NCI-H1436 (cell line): ENCODE data around the gene TGOLN2.
"Not testable (repeated sequence)": the region's sequence is repeated elsewhere in the genome, so short reads cannot be mapped to it uniquely, and the experiment has no call there.

Experiments used
- DNase-seq: peaks from one replicate; lab custom pipeline; 2025; lab: John Stamatoyannopoulos, UW

The TGOLN2 gene

DNA sequence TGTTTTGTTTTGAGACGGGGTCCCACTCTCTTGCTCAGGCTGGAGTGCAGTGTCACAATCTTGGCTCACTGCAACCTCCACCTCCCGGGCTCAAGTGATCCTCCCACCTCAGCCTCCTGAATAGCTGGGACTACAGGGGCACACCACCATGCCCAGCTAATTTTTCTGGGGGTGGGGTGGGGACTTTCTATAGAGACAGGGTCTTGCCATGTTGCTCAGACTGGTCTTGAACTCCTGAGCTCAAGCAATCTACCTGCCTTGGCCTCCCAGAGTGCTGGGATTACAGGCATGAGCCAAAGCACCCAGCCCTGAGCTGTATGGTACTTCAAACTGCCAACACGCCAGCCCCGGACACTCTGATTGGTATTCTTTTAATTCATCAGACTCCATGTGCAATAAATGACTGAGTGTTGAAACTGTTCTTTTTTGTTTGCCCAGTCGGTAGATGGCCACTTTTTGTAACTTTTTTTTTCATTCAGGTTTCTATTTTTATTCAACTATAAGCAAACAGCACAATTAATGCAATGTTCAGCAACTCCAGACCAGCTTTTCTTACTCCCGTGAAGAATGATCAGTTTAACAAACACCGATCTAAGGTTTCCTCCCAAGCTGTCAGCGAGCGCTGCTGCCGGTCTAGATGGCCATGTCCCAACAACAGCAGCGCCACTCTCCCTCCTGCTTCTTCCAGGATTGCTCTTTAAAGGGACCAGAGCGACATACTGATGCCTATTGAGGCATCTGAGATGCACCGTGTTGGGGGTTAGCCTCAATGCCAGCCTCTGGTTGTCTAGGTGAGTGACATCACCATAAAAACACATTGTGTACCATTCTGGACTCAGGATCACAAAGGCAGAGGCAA is 12.5 kb upstream of the TGOLN2 start:
- DNase-seq = no peak

DNA sequence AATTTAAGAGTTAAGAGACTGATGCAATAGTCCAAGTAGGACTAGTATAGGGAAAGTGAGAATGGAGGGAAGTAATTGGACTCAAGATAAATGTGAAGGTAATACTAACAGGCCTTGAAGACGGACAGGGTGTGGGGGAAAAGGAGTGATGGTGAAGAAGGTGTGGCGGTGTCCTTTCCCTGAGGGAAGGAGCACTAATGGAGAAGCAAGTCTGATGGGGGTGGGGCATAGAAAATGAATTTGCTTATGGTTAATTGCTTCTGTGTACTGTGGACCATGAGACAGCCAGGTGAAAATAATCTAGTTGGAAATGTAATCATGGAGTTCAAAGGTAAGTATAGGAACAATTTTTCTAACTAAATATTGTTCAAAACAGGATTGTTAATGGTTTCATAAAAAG is 7.1 kb upstream of the TGOLN2 start:
- DNase-seq = no peak

DNA sequence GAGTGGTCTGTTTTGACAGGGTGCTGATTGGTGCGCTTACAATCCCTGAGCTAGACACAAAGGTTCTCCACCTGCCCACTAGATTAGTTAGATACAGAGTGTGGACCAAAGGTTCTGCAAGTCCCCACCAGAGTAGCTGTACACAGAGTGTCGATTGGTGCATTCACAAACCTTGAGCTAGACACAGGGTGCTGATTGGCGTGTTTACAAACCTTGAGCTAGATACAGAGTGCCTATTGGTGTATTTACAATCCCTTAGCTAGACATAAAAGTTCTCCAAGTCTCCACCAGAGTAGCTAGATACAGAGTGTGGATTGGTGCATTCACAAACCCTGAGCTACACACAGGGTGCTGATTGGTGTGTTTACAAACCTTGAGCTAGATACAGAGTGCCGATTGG is 6.1 kb upstream of the TGOLN2 start:
- not testable (repeated sequence) for DNase-seq

DNA sequence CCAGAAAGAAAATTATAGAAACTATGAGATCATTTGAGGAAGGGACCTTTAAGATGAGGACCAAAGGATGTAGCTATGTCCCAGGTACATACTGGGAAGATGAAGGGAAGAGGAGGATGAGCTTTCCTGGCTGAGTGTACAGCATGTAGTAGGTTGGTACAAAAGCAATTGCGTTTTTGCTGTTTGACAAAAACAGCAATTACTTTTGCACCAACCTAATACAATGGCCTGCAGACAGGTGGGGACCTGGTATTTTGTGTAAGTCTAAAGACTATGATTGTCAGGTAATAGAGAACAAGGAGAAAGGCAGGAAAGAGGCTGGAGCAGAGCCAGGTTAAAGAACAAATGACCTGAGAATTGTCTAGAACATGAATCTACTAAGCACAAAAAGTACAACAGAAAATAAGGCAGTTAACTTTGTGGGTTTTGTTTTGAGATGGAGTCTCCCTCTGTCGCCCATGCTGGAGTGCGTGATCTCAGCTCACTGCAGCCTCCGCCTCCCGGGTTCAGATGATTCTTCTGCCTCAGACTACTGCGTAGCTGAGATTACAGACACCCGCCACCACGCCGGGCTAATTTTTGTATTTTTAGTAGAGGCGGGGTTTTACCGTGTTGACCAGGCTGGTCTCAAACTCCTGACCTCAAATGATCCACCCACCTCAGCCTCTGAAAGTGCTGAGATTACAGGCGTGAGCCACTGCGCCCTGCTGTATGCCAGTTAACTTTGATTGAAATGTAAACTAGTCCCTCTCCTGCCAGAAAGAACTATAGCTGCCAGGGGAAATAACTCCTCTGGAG is 3.2 kb upstream of the TGOLN2 start:
- no peak for DNase-seq

DNA sequence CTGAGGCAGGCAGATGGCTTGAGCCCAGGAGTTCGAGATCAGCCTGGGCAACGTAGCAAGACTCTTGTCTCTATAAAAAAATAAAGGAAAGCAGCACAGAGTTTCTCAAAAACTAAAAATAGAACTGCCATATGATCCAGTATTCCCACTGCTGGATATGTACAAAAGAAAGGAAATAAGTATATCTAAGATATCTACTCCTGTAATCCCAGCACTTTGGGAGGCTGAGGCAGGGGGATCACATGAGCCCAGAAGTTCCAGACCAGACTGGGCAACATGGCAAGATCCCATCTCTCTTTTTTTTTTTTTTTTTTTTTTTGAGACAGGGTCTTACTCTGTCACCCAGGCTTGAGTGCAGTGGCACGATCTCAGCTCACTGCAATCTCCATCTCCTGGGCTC is 1.9 kb upstream of the TGOLN2 start:
- DNase-seq = not testable (repeated sequence)

DNA sequence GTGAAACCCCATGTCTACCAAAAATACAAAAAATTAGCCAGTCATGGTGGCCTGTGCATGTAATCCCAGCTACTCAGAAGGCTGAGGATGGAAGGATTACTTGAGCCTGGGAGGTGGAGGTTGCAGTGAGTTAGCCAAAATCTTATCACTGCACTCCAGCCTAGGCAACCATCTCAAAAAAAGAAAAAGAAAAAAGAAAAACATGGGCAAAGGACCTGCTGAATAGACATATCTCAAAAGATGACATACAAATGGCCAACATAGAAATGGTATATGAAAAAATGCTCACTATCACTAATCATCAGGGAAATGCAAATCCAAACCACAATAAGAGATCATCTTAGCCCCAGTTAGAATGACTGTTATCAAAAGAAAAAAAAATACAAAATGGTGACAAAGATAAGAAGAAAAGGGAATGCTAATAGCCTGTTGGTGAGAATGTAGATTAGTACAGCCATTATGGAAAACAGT is 1.4 kb upstream of the TGOLN2 start:
- no peak for DNase-seq

DNA sequence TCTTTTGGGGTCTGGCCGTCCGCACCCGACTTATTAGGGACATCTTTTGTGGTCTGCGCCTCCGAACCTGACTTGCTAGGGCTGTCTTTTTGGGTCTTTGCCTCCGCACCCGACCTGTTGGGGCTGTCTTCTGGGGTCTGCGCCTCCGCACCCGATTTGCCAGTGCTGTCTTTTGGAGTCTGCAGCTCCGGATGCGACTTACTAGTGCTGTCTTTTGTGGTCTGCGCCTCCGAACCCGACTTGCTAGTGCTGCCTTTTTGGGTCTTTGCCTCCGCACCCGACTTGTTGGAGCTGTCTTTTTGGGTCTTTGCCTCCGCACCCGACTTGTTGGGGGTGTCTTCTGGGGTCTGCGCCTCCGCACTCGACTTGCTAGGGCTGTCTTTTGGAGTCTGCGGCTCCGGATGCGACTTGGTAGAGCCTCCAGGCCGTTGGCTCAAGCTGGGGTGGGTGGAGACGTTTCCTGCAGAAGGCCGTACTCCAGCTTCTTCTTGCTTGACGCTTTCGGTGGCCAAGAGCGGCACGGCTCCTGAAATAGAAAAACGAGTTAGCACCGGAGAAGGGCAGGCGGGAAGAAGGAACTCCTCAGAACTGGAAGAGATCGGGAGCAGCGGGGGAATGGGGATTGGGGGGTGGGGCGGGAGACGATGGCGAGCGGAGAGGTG is 498 bp downstream of the TGOLN2 start:
- no peak for DNase-seq

DNA sequence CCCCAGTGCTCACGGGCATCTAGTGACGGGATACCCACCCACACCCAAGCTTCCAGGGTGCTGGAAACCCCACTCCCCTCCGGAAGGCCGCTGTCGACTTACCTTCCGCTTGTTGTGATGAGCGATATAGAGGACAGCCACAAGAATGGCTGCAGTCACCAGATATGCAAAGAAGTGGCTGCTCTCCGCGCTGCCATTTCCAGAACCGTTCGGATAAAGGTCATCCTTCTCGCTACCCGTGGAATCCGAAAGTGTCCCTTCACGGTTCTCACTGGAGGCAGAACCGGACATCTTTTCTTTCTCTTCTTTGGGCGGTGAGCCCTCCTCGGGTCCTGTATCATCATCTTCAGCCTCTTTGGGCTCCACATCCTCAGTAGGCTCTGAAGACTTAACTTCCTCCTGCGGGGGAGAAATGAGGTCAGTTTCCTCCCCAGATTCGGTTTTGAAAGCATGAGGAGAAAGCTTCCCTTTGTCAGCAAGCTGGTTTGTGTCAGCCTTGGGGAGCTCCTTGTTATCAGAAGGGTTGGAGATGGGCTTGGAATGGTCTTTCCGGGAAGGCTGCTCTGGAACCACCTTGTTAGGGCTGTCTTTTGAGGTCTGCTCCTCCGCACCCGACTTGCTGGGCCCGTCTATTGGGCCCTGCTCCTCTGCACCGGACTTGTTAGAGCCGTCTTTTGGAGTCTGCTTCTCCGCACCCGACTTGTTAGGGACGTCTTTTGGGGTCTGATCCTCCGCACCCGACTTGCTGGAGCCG is 1.2 kb downstream of the TGOLN2 start:
- DNase-seq = no peak

DNA sequence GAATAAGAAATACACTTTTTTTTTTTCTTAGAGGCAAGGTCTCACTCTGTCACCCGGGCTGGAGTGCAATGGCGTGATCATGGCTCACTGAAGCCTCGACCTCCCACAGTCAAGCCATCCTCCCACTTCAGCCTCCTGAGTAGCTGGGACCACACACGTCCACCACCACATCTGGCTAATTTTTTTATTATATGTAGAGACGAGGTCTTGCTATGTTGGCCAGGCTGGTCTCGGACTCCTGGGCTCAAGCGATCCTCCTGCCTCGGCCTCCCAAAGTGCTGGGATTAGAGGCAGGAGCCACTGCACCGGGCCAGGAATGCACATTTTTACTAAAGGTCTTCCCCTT is 2.4 kb downstream of the TGOLN2 start:
- no peak for DNase-seq

DNA sequence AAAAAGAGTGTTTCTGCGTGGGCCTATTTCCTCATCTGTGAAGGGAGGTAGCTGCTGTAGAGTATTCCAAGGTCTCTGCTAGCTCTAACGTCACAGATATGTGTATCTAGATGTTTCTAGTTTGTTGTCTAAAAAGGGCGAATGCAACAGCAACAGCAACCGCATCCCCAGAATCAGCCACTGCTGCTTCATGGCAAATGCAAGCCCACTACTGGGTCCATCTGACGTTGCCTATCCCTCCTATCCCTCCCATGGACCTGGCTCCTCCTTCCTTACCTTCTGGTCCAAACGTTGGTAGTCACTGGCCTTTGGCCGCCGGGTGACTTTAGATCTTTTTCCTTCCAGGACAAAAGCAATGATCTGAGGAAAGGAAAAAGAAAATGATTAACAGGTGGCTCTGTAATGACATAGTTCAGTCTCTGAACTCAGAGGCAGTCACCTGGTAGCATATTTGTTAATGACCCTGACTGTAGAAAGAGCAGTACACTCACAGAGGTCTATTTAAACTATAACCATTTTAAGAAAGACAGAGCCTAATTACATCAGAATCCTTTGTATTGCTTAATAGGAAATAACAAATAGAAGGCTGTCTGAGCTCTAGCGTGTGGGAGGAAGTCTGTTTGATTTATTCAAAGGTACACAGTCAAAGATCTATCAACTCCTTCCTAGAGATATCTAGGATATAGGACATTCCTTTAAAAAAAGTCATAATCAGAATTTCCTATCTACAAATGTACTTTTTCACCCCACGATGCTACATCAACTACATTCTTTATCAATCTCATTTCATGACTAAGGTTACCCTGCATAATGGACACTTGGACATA is 2.9 kb downstream of the TGOLN2 start:
- no peak for DNase-seq

DNA sequence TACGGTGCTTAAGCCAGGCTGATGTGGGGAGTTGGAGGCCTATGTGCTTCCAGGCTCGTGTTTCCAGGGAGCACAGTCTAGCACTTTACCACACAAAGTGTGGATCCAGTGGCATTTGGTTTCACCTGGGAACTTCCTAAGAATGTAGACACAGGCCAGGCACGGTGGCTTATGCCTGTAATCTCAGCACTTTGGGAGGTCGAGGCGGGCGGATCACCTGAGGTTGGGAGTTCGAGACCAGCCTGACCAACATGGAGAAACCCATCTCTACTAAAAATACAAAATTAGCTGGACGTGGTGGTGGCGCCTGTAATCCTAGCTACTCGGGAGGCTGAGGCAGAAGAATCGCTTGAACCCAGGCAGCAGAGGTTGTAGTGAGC is 3.8 kb downstream of the TGOLN2 start:
- not testable (repeated sequence) for DNase-seq

DNA sequence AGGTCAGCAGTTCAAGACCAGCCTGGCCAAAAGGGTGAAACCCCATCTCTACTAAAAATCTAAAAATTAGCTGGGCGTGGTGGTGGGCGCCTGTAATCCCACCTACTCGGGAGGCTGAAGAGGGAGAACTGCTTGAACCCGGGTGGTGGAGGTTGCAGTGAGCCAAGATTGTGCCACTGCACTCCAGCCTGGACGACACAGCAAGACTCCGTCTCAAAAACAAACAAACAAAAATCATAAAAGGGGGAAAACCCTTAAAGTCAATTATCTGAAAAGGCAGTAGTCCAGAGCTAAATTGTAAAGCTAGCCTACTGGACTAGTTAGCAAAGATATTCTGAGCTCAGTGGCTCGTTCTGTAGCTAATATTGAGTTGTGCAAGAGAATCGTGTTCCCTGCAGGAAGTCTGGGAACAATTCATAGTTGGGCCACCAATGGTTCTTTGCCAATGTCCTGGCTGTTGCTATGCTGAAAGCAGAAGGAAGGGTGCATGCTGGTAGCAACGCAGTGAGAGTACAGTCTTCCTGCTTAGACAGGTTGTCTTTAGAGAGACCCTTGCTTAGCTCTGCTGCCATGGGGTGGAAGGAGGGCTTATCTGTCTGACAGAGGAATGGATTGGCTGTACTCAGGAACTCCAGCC is 4.3 kb downstream of the TGOLN2 start:
- no peak for DNase-seq

DNA sequence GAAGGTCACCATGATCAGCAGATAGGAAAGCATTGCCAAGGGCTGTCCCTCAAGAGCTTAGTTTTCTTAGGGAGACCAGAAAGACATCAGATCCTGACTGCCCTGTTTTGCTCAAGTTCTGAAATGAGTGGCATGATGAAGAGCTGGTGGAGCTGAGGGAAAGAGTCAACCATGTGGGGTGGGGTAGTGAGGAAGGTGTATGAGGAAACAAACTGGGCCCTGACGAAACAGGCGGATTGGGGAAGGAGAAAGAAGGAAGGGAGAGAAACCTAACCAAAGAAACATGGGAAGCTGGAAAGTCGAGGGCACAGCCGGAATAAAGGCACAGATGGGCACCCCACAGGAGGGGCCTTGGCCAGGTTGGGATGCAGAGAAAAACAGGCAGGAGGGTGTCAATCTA is 8.0 kb downstream of the TGOLN2 start:
- DNase-seq = no peak

DNA sequence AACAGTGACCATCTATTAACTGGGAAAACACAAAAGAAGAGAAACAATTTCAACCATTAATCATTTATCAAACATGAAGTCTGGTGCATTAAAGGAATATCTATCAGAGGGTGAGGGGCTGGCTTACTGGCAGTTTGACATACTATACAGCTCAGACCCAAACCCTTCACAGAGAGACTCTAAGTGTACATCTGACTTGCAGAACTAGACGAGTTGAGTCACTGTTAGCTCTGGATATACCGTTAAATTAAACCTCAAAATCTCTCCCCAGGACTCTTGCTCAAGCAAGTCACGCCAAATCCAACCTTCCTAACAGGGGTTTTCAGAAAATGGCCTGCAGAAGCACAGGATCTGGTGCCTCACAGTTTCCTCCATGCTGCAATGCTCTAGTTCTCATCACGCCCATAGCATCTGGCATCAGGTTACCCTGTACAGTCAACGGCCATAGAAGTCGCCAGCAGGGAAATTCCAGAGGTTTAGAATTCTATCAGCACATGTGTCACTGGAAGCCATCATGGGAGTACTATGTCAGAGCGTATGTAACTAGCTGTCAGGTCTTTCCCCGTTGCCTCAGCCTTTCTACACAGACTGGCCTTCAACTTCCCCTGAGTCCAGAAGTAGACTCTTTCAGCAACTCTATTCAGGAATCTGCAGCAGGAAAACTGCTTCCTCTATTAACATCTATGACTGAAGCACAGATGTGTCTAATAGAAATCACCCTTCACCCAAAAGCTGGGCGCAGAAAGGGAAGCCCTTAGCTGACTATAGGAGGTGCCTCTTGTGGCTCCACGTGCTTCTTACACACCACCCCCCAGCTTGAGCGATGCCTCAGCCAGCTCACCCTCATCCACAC is 9.3 kb downstream of the TGOLN2 start:
- no peak for DNase-seq

DNA sequence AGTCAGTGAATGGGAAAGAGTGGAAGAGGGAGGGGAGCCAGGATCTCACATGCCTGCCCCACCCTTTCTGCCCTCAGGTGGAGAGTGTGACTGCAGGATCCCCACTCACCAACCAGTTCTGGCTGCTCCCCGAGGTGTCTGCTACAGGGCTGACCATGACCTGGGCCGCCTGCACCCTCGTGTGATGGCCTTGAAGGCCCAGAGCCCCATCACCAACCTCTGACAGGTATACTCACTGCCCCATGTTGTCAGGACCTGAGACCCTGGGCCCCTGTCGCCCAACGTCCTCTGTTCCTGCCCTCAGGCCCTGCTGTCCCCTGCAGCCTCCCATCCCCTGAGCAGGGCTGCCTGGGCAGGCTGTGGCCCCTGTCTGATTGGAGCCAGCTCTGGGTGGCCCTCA is 11.9 kb downstream of the TGOLN2 start:
- DNase-seq = not testable (repeated sequence)

DNA sequence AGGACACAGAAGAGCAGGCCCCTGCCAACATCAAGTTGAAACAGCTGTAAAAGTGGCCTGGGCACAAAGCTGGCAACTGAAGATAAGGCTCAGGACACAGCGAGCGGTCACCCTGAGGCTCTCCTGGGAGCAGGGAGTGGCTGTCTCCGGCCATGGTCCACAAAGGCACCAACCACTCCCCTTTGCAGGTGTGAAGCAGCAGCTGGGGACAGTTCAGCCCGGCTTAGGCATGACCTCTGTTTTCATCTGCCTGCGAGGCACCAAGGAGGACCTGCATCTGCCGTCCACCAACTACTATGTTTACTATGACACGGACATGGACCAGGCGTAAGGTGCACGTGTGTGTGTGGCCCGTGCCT is 12.9 kb downstream of the TGOLN2 start:
- no peak for DNase-seq

DNA sequence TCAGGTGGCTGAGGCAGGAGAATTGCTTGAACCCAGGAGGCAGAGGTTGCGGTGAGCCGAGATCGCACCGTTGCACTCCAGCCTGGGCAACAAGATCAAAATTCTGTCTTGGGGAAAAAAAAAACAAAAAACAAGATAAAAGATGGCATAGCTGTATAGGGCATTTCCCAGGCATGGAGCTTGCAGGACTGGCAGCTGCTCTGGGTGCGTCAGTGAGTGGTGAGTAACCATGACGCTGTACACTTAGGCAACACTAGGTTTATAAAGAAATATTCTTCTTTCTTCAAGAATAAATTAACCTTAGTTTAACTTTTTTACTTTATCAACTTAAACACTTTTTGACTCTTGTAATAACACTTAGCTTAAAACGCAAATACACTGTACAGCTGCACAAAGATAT is 15.4 kb downstream of the TGOLN2 start:
- DNase-seq = no peak

DNA sequence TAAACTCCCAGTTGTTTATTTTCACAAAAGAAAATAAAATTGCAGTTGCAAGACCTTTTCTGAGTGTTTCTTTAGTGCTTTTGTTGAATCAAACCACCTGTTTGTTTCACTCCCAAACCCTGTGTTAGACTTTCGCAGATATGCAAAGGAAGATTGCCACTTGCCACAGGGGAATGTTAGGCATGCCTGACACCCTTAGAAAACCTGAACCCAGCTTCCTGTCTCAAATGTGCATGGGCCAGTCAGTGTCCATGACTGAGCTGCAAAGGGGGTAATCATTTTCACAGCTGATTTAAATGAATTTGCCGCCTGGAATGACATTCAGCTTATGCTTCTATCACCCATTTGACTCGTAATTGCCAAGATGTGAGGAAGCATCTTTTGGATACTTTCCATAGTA is 17.5 kb downstream of the TGOLN2 start:
- no peak for DNase-seq

DNA sequence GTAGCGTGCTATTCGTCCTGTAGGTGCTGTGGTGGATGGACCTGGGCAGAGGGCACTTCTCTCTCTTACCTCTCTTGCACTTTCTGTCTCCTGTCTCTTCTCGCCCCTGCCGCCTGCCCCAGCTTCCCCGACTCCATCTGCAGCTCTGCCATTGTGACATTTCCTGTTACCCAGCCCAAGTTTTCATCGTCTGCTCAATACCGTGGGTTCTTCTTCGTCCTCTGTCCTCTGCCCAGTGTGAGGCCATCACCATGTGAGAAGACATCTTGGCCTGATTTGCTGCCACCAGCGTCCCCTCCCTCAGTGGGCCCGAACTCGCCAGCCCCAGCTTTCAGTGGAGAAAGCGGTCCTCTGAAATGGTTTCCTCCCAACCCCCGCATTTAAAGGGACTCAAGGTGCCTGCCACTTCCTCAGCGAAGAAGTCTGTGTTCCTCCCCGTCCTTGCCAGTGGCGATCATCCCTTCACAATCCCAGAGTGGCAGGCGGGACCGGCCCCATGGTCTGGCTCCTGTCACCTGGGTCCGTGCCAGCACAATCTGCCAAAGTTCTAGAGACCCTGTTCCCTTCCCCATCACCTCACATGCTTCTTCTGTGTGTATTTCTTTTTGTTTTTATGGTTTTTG is 18.0 kb downstream of the TGOLN2 start:
- DNase-seq = no peak
